Duodenal mucosa (tissue), 2 donors: Measurements from ENCODE around the gene SDK1.

Source experiments
- H3K27ac ChIP-seq: one replicate; pipeline ENCODE4 v1.7.0; 2013; ENCODE audit warnings: low read depth, low read length
- H3K27me3 ChIP-seq, 2 donors: one replicate each; pipeline ENCODE4 v1.7.0; 2013; ENCODE audit warnings: low read length in 2 of 2, control low read depth in 1 of 2; ENCODE audit not compliant: insufficient read depth in 2 of 2, control insufficient read depth in 1 of 2
- H3K36me3 ChIP-seq, 2 donors: one replicate each; pipeline ENCODE4 v1.7.0; 2013; ENCODE audit warnings: low read length in 2 of 2, control low read depth in 1 of 2; ENCODE audit not compliant: insufficient read depth in 2 of 2, control insufficient read depth in 1 of 2
- H3K4me1 ChIP-seq, 2 donors: one replicate each; pipeline ENCODE4 v1.7.0; 2013; ENCODE audit warnings: low read length in 2 of 2, control low read depth in 1 of 2; ENCODE audit not compliant: insufficient read depth in 2 of 2, control insufficient read depth in 1 of 2
- H3K4me3 ChIP-seq, 2 donors: one replicate each; pipeline ENCODE4 v1.7.0; 2013; ENCODE audit warnings: low read length in 2 of 2, low read depth in 1 of 2
- H3K9ac ChIP-seq, 2 donors: one replicate each; pipeline ENCODE4 v1.7.0; 2013; ENCODE audit warnings: low read length in 2 of 2, low read depth in 1 of 2
- H3K9me3 ChIP-seq, 2 donors: one replicate each; pipeline ENCODE4 v1.7.0; 2013; ENCODE audit warnings: low read length in 2 of 2, control low read depth in 1 of 2; ENCODE audit not compliant: control insufficient read depth in 1 of 2

SDK1 gene

DNA sequence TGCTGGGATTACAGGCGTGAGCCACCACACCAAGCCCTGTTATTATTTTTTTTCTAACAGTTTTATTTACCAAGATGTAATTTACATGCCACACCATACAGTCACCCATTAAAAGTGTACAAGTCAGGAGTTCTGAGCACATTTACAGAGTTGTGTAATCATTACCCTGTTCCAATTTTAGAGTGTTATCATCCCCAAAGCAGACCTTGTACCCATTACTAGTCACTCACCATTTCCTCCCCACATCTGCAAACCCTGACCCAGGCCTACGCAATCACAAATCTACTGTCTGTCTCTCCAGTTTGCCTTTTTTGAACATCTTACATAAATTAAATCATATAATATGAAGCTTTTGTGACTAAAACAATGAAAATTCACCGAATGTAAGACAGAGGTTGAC lies 978.2 kb downstream of the SDK1 start:
- H3K27me3 ChIP-seq: no peaks in the 10 kb centered on the region
- no peaks in the 10 kb centered on the region for H3K36me3 ChIP-seq
- no peak overlapping the region for H3K9ac ChIP-seq
- H3K9me3 ChIP-seq: no peaks in the 10 kb centered on the region
- H3K4me3 ChIP-seq: no peak overlapping the region
- no peaks in the 10 kb centered on the region for H3K4me1 ChIP-seq
- no peak overlapping the region for H3K27ac ChIP-seq

GRCh38 chr7:4281231-4281993 lies 980.4 kb downstream of the SDK1 start:
- no peak overlapping the region for H3K9ac ChIP-seq

GRCh38 chr7:4282434-4283223 lies 981.6 kb downstream of the SDK1 start:
- Histone ChIP-seq H3K4me1 (no peaks in the 10 kb centered on the region), H3K27ac (no peak overlapping the region), H3K9me3 (no peaks in the 10 kb centered on the region), H3K36me3 (no peaks in the 10 kb centered on the region), H3K4me3 (no peak overlapping the region), H3K27me3 (no peaks in the 10 kb centered on the region), H3K9ac (no peak overlapping the region)

More at GRCh38 chr7:4281231-4281993, 980.4 kb downstream of the SDK1 start:
- H3K4me3 ChIP-seq: no peak overlapping the region
- H3K4me1 ChIP-seq: no peaks in the 10 kb centered on the region
- no peaks in the 10 kb centered on the region for H3K9me3 ChIP-seq
- no peak overlapping the region for H3K27ac ChIP-seq
- no peaks in the 10 kb centered on the region for H3K27me3 ChIP-seq
- H3K36me3 ChIP-seq: no peaks in the 10 kb centered on the region

DNA sequence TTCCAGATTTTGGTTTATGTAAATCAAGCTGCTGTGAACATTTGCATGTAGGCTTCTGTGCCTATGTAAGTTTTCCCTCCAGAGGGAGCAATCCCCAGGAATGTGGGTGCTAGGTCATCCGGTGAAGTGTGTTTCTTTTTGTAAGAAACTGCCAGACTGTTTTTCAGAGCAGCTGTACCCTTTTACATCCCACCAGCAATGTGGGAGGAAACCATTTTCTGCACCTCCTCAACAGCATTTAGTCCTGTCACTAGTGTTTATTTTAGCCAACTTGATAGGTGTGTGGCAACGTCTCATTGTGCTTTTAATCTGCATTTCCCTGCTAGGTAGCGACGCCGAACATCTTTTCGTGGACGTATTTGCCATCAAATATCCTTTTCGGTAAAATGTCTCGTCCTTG lies 985.3 kb downstream of the SDK1 start:
- H3K4me1 ChIP-seq: no peaks in the 10 kb centered on the region
- no peak overlapping the region for H3K4me3 ChIP-seq
- no peaks in the 10 kb centered on the region for H3K27me3 ChIP-seq
- H3K27ac ChIP-seq: no peak overlapping the region
- peaks cover 0 to 2% of the 10 kb centered on the region in 2 donors for H3K9me3 ChIP-seq
- H3K9ac ChIP-seq: no peak overlapping the region
- no peaks in the 10 kb centered on the region for H3K36me3 ChIP-seq

DNA sequence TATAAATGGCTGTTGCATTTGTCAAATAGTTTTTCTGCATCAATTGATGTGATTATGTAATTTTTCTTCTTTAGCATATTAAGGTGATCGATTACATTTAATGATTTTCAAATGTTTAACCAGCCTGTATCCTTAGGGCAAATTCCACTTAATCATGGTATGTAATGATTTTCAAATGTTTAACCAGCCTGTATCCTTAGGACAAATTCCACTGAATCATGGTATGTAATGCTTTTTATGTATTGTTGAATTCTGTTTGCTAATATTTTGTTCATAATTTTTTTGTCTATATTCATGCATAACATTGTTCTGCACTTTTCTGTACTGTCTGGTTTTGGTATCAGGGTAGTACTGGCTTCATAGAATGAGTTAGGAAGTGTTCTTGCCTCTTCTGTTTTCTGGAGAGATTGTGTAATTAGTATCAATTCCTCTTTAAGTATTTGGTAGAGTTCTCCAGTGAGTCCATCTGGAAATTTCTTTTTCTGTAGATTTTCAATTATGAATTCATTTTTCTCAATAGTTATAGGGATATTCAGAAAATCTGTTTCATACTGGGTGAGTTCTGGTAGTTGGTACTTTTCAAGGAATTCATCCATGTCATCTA lies 987.8 kb downstream of the SDK1 start:
- Histone ChIP-seq H3K4me3 (no peak overlapping the region), H3K9ac (no peak overlapping the region), H3K36me3 (no peaks in the 10 kb centered on the region), H3K4me1 (no peaks in the 10 kb centered on the region), H3K9me3 (peaks cover 6 to 9% of the 10 kb centered on the region in 2 donors), H3K27me3 (no peaks in the 10 kb centered on the region), H3K27ac (no peak overlapping the region)

DNA sequence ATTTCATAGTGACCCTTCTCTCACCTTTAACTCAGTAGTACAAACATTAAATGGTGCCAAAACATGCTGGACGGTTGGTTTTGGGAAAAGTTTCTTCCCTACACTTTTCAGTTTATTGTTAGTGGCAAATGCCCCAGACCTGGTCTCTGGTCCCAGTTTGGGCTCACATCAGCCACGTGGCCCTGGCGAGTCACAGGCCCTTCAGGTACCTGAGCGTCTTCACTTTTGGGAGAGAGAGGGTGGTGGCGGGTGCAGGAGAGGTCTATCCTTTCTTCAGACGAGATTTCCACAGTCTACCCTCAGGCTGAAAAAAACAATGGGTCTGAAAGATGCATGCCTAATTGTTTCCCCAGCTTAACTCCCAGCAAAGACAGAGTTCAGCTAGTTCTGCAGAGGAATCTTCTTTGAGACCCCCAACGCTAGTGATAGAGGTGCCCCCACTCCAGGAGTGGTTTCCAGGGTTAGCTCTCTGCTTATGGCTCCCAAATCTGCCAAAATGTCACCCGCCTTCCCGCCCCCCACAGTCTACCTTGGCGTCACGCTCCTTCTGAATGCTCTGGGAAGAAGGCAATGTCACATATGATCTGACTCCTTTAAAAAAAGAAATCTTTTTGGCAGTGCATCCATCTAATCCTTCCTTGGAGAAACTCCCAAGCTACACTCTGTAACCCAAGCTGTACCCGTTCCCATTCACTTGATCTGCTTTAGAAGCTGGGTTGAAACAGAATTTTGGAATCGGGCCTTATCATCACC lies 996.3 kb downstream of the SDK1 start:
- Histone ChIP-seq H3K4me1 (no peaks in the 10 kb centered on the region), H3K9me3 (peaks cover 7% of the 10 kb centered on the region in 2 donors)

GRCh38 chr7:4297918-4298219 lies 996.8 kb downstream of the SDK1 start:
- Histone ChIP-seq H3K9me3 (peaks cover 5 to 7% of the 10 kb centered on the region in 2 donors), H3K4me1 (no peaks in the 10 kb centered on the region), H3K27ac (no peak overlapping the region), H3K27me3 (no peaks in the 10 kb centered on the region), H3K9ac (no peak overlapping the region), H3K36me3 (no peaks in the 10 kb centered on the region), H3K4me3 (no peak overlapping the region)

More for the DNA sequence above, 996.3 kb downstream of the SDK1 start:
- no peak overlapping the region for H3K4me3 ChIP-seq
- no peaks in the 10 kb centered on the region for H3K36me3 ChIP-seq
- no peak overlapping the region for H3K9ac ChIP-seq
- H3K27me3 ChIP-seq: no peaks in the 10 kb centered on the region
- no peak overlapping the region for H3K27ac ChIP-seq

- Histone ChIP-seq H3K9ac (no peak overlapping the region), H3K4me1 (no peaks in the 10 kb centered on the region), H3K27ac (no peak overlapping the region)
These were observed 998.4 kb downstream of the SDK1 start for GRCh38 chr7:4299431-4299830.

DNA sequence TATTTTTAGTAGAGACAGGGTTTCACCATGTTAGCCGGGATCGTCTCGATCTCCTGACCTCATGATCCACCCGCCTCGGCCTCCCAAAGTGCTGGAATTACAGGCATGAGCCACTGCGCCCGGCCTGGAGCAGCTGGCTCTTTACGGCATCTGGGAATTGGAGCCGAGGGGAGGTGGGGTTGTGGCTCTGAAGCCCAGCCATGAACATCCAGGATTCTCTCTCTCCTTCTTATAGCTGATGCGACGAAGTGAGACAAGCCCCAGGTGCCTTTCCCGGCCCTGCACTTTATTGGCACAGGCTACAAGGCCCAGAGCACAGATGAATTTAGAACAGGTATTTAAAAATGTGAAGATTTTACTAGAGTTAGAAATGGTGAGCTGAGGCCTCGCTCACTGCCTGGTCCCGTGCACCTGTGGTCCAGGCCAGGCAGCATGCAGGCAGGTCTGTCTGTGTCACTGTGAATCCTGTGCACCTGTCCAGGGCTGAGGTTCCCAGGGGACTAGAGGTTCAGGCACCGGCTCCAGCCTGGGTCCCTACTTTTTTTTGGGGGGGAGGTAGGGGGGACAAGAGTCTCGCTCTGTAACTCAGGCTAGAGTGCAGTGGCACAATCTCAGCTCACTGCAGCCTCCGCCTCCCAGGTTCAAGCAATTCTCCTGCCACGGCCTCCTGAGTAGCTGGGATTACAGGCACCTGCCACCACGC lies 1001.3 kb downstream of the SDK1 start:
- H3K9ac ChIP-seq: no peak overlapping the region
- no peaks in the 10 kb centered on the region for H3K36me3 ChIP-seq
- H3K27me3 ChIP-seq: no peaks in the 10 kb centered on the region
- no peaks in the 10 kb centered on the region for H3K9me3 ChIP-seq
- no peak overlapping the region for H3K4me3 ChIP-seq
- no peak overlapping the region for H3K27ac ChIP-seq
- H3K4me1 ChIP-seq: no peaks in the 10 kb centered on the region

More at GRCh38 chr7:4299431-4299830, 998.4 kb downstream of the SDK1 start:
- H3K36me3 ChIP-seq: no peaks in the 10 kb centered on the region
- no peak overlapping the region for H3K4me3 ChIP-seq
- no peaks in the 10 kb centered on the region for H3K27me3 ChIP-seq
- H3K9me3 ChIP-seq: no peaks in the 10 kb centered on the region
